ENCODE measurements around the gene B3GAT1. TPM values are rescaled to one million over a fixed set of nuclear protein-coding genes. Genes with fewer than 3 reads are reported as not detected.

B3GAT1 gene
- total and polyA plus RNA-seq, 2 experiments from 2014 or later: not detected

- TF ChIP-seq EZH2phosphoT487 (IDR thresholded peaks at IDR 0.05; ENCODE audit: insufficient read depth, low read depth) (no peak), EZH2 (IDR thresholded peaks at IDR 0.05; ENCODE audit: insufficient read depth, poor library complexity, severe bottlenecking) (no peak)
- Histone ChIP-seq H3K27ac (no peak overlapping the region), H4K20me1 (ENCODE audit: insufficient read depth) (no peaks in the 10 kb centered on the region), H3K4me3 (no peak overlapping the region), H3K36me3 (ENCODE audit: low read depth) (no peaks in the 10 kb centered on the region), H3K27me3 (replicated peaks; ENCODE audit: insufficient read depth) (peaks cover 43% of the 10 kb centered on the region), H2AFZ (no peak overlapping the region), H3K9ac (no peak overlapping the region), H3K4me2 (ENCODE audit: unreplicated experiment) (no peak overlapping the region), H3F3A (ENCODE audit: insufficient read depth) (no peaks in the 10 kb centered on the region), H3K4me1 (ENCODE audit: insufficient read depth) (no peaks in the 10 kb centered on the region), H3K79me2 (ENCODE audit: insufficient read depth) (no peaks in the 10 kb centered on the region), H3K9me3 (ENCODE audit: low read depth) (no peaks in the 10 kb centered on the region), H3K9me2 (ENCODE audit: insufficient read depth) (no peaks in the 10 kb centered on the region)
- in situ Hi-C loops (cut with MboI): no loop called here
- no peak for DNase-seq
- 44 to 54% methylated on average over 15 of the region's 15 CpGs for WGBS, 2 experiments (ENCODE audit: low coverage in 1 of 2, low lambda C conversion rate in 2 of 2, missing lambda C conversion rate in 2 of 2)
These were observed 2.3 kb downstream of the B3GAT1 start for GRCh38 chr11:134409552-134410429.

DNA sequence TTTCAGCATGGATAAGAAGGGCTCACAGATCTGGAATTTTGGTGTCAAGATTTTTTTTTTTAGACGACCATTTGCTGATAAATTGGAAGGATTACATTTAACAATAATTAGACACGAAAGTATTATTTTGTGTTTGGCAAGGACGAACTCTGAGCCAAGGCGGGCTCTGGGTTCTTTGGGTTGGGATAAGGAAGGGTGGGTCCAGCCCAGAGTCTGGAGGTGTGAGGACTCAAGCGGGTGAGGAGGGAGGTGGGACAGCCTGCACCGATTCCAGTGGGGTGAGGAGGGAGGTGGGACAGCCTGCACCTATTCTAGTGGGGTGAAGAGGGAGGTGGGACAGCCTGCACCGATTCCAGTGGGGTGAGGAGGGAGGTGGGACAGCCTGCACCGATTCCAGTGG lies 4.1 kb downstream of the B3GAT1 start:
- Histone ChIP-seq H2AFZ (no peak overlapping the region), H3K4me3 (no peak overlapping the region), H3K9me2 (ENCODE audit: insufficient read depth) (no peaks in the 10 kb centered on the region), H3K36me3 (ENCODE audit: low read depth) (no peaks in the 10 kb centered on the region), H4K20me1 (ENCODE audit: insufficient read depth) (no peaks in the 10 kb centered on the region), H3F3A (ENCODE audit: insufficient read depth) (no peaks in the 10 kb centered on the region), H3K9ac (no peak overlapping the region), H3K4me1 (ENCODE audit: insufficient read depth) (no peaks in the 10 kb centered on the region), H3K79me2 (ENCODE audit: insufficient read depth) (no peaks in the 10 kb centered on the region), H3K4me2 (ENCODE audit: unreplicated experiment) (no peak overlapping the region), H3K9me3 (ENCODE audit: low read depth) (no peaks in the 10 kb centered on the region), H3K27me3 (replicated peaks; ENCODE audit: insufficient read depth) (peaks cover 26% of the 10 kb centered on the region), H3K27ac (no peak overlapping the region)
- 35 to 41% methylated on average over 5 to 8 of the region's 8 CpGs for WGBS, 2 experiments (ENCODE audit: low coverage in 1 of 2, low lambda C conversion rate in 2 of 2, missing lambda C conversion rate in 2 of 2)
- in situ Hi-C loops (cut with MboI): no loop called here
- no peak for DNase-seq
- TF ChIP-seq EZH2phosphoT487 (IDR thresholded peaks at IDR 0.05; ENCODE audit: insufficient read depth, low read depth): no peak
- TF ChIP-seq EZH2 (IDR thresholded peaks at IDR 0.05; ENCODE audit: insufficient read depth, poor library complexity, severe bottlenecking): no peak

GRCh38 chr11:134407321-134407828 lies 4.7 kb downstream of the B3GAT1 start:
- WGBS, 2 experiments (ENCODE audit: low coverage in 1 of 2, low lambda C conversion rate in 2 of 2, missing lambda C conversion rate in 2 of 2): 44 to 46% methylated on average over 12 of the region's 12 CpGs
- no peak overlapping the region for H3K9ac ChIP-seq
- no peaks in the 10 kb centered on the region for H3F3A ChIP-seq (ENCODE audit: insufficient read depth)
- H2AFZ ChIP-seq: no peak overlapping the region
- H4K20me1 ChIP-seq (ENCODE audit: insufficient read depth): no peaks in the 10 kb centered on the region
- no peaks in the 10 kb centered on the region for H3K4me1 ChIP-seq (ENCODE audit: insufficient read depth)
- H3K36me3 ChIP-seq (ENCODE audit: low read depth): no peaks in the 10 kb centered on the region
- H3K9me2 ChIP-seq (ENCODE audit: insufficient read depth): no peaks in the 10 kb centered on the region
- H3K4me2 ChIP-seq (ENCODE audit: unreplicated experiment): no peak overlapping the region
- no peak overlapping the region for H3K27ac ChIP-seq
- DNase-seq: no peak
- no peak for TF ChIP-seq EZH2phosphoT487 (IDR thresholded peaks at IDR 0.05; ENCODE audit: insufficient read depth, low read depth)
- TF ChIP-seq EZH2 (IDR thresholded peaks at IDR 0.05; ENCODE audit: insufficient read depth, poor library complexity, severe bottlenecking): no peak
- in situ Hi-C loops (cut with MboI): no loop called here
- H3K27me3 ChIP-seq (replicated peaks; ENCODE audit: insufficient read depth): peaks cover 20% of the 10 kb centered on the region
- H3K4me3 ChIP-seq: no peak overlapping the region
- H3K9me3 ChIP-seq (ENCODE audit: low read depth): no peaks in the 10 kb centered on the region
- no peaks in the 10 kb centered on the region for H3K79me2 ChIP-seq (ENCODE audit: insufficient read depth)

GRCh38 chr11:134406264-134407185 lies 5.5 kb downstream of the B3GAT1 start:
- H3K9ac ChIP-seq: no peak overlapping the region
- H3K9me3 ChIP-seq (ENCODE audit: low read depth): no peaks in the 10 kb centered on the region
- H3K4me1 ChIP-seq (ENCODE audit: insufficient read depth): no peaks in the 10 kb centered on the region
- H2AFZ ChIP-seq: no peak overlapping the region
- no peaks in the 10 kb centered on the region for H3F3A ChIP-seq (ENCODE audit: insufficient read depth)
- no peaks in the 10 kb centered on the region for H4K20me1 ChIP-seq (ENCODE audit: insufficient read depth)
- DNase-seq: peak; percentile 23
- H3K27me3 ChIP-seq (replicated peaks; ENCODE audit: insufficient read depth): peaks cover 19% of the 10 kb centered on the region
- in situ Hi-C loops (cut with MboI): no loop called here
- 59 to 60% methylated on average over 11 of the region's 11 CpGs for WGBS, 2 experiments (ENCODE audit: low coverage in 1 of 2, low lambda C conversion rate in 2 of 2, missing lambda C conversion rate in 2 of 2)
- no peaks in the 10 kb centered on the region for H3K36me3 ChIP-seq (ENCODE audit: low read depth)
- no peaks in the 10 kb centered on the region for H3K9me2 ChIP-seq (ENCODE audit: insufficient read depth)
- no peak overlapping the region for H3K27ac ChIP-seq
- no peaks in the 10 kb centered on the region for H3K79me2 ChIP-seq (ENCODE audit: insufficient read depth)
- TF ChIP-seq EZH2phosphoT487 (IDR thresholded peaks at IDR 0.05; ENCODE audit: insufficient read depth, low read depth) (no peak), EZH2 (IDR thresholded peaks at IDR 0.05; ENCODE audit: insufficient read depth, poor library complexity, severe bottlenecking) (no peak)
- H3K4me3 ChIP-seq: no peak overlapping the region
- no peak overlapping the region for H3K4me2 ChIP-seq (ENCODE audit: unreplicated experiment)

All from GM23248 (cell line).